Fibroblast of skin of back (primary cell): ENCODE data around the gene KANSL3.
A peak's percentile ranks its signal among the peaks of the same experiment; 100 is the strongest.
"Not testable (repeated sequence)": the region's sequence is repeated elsewhere in the genome, so short reads cannot be mapped to it uniquely, and the experiment has no call there.

ENCODE experiments used
- DNase-seq: peaks from one replicate; pipeline ENCODE4 v3.0.0-alpha.2; 2013

The KANSL3 gene

GRCh38 chr2:96654791-96655190, 16.7 kb upstream of the KANSL3 start:
- not testable (repeated sequence) for DNase-seq

GRCh38 chr2:96651793-96652192, 13.7 kb upstream of the KANSL3 start:
- no peak for DNase-seq

GRCh38 chr2:96649342-96649741, 11.2 kb upstream of the KANSL3 start:
- no peak for DNase-seq

- DNase-seq: no peak
Measured at GRCh38 chr2:96648306-96648930, 10.3 kb upstream of the KANSL3 start.

GRCh38 chr2:96647681-96648080, 9.6 kb upstream of the KANSL3 start:
- DNase-seq: no peak

GRCh38 chr2:96642564-96643360, 4.7 kb upstream of the KANSL3 start, which contains the start of gene FER1L5:
Gene FER1L5 (plus strand): TSS chr2:96642764. CDS start chr2:96642837, 73 bp downstream.
- peak; percentile 67 for DNase-seq

GRCh38 chr2:96637385-96638143, 548 bp downstream of the KANSL3 start:
- DNase-seq: peak; percentile 94

GRCh38 chr2:96636551-96637171, 1.5 kb downstream of the KANSL3 start:
- no peak for DNase-seq

GRCh38 chr2:96633641-96634040, 4.5 kb downstream of the KANSL3 start:
- no peak for DNase-seq

GRCh38 chr2:96631804-96632435, 6.2 kb downstream of the KANSL3 start:
- DNase-seq: peak; percentile 63

- no peak for DNase-seq
Measured at GRCh38 chr2:96626553-96626942, 11.6 kb downstream of the KANSL3 start.

- DNase-seq: peak; percentile 20
Measured at GRCh38 chr2:96625571-96626552, 12.2 kb downstream of the KANSL3 start.

- no peak for DNase-seq
Measured at GRCh38 chr2:96623116-96623515, 15.0 kb downstream of the KANSL3 start.

GRCh38 chr2:96622544-96622943, 15.6 kb downstream of the KANSL3 start:
- no peak for DNase-seq

- no peak for DNase-seq
Measured at GRCh38 chr2:96618596-96619283, 19.4 kb downstream of the KANSL3 start.

GRCh38 chr2:96617012-96617411, 21.1 kb downstream of the KANSL3 start:
- DNase-seq: no peak

GRCh38 chr2:96616535-96616934, 21.6 kb downstream of the KANSL3 start:
- DNase-seq: no peak

- no peak for DNase-seq
Measured at GRCh38 chr2:96616128-96616527, 22.0 kb downstream of the KANSL3 start.

- DNase-seq: peak; percentile 20
Measured at GRCh38 chr2:96608469-96609455, 29.4 kb downstream of the KANSL3 start.
